OCI-LY7 (cell line): ENCODE data around the gene ARMC9. TPM values are rescaled to one million over a fixed set of nuclear protein-coding genes. Genes with fewer than 3 reads are reported as not detected.

Experiments
- BruUV-seq: library from RNA; stranded (reverse); fragments of 400-500 nt; replicated peaks from 2 replicates; lab custom pipeline; 2021; lab: Mats Ljungman, UMichigan
- CTCF ChIA-PET: fragments of 300-600 bp; sonication (Branson Sonifier 250); formaldehyde crosslinking; loops from one replicate; lab custom pipeline; 2022; ENCODE audit warnings: antibody characterized with exemption; ENCODE audit not compliant: unreplicated experiment; lab: Charles Lee
- POLR2A ChIA-PET: fragments of 300-600 bp; sonication (Branson Sonifier 250); formaldehyde crosslinking; loops from one replicate; lab custom pipeline; 2022; ENCODE audit warnings: antibody characterized with exemption; lab: Charles Lee
- DNase-seq: peaks from one replicate; pipeline ENCODE4 v3.0.0-alpha.2; 2015; ENCODE audit warnings: low spot score
- H2AFZ ChIP-seq: fragments of 200-600 bp; sonication (generic), shearing (Covaris generic); 2 replicates; pipeline ENCODE4 v1.6.1; 2014; ENCODE audit warnings: mild to moderate bottlenecking, antibody characterized with exemption, low read length, moderate library complexity
- H3K27ac ChIP-seq: fragments of 200-600 bp; sonication (generic); 2 replicates; pipeline ENCODE4 v1.5.1; 2014; ENCODE audit warnings: mixed run types, low read depth, mild to moderate bottlenecking, moderate library complexity, low read length, inconsistent platforms; ENCODE audit not compliant: poor library complexity, severe bottlenecking
- H3K36me3 ChIP-seq: fragments of 200-600 bp; sonication (generic); 2 replicates; pipeline ENCODE4 v1.6.1; 2014; ENCODE audit warnings: mild to moderate bottlenecking, antibody characterized with exemption, low read length, moderate library complexity, mixed read lengths; ENCODE audit not compliant: insufficient read depth
- H3K4me1 ChIP-seq: fragments of 200-600 bp; sonication (generic); 2 replicates; pipeline ENCODE4 v1.5.1; 2014; ENCODE audit warnings: mild to moderate bottlenecking, low read length; ENCODE audit not compliant: insufficient read depth, poor library complexity, severe bottlenecking
- H3K4me2 ChIP-seq: fragments of 200-600 bp; sonication (generic); 2 replicates; pipeline ENCODE4 v1.6.1; 2014; ENCODE audit warnings: mild to moderate bottlenecking, low read length
- H3K4me3 ChIP-seq: fragments of 200-600 bp; sonication (generic); 2 replicates; pipeline ENCODE4 v1.5.1; 2014; ENCODE audit warnings: mild to moderate bottlenecking, low read depth, low read length; ENCODE audit not compliant: poor library complexity, severe bottlenecking
- H3K79me2 ChIP-seq: fragments of 200-600 bp; sonication (generic); 2 replicates; pipeline ENCODE4 v1.6.1; 2016; ENCODE audit warnings: low read depth, mild to moderate bottlenecking, low read length, moderate library complexity, mixed read lengths; ENCODE audit not compliant: insufficient read depth
- H3K9me2 ChIP-seq: fragments of 200-600 bp; sonication (generic); 2 replicates; pipeline ENCODE4 v1.6.1; 2016; ENCODE audit warnings: mild to moderate bottlenecking, low read length, mixed read lengths; ENCODE audit not compliant: insufficient read depth
- H3K9me3 ChIP-seq: fragments of 200-600 bp; sonication (generic); 2 replicates; pipeline ENCODE4 v1.6.1; 2014; ENCODE audit warnings: mild to moderate bottlenecking, mixed run types, low read length, mixed read lengths
- H4K20me1 ChIP-seq: fragments of 200-600 bp; sonication (generic); 2 replicates; pipeline ENCODE4 v1.6.1; 2014; ENCODE audit warnings: mild to moderate bottlenecking, antibody characterized with exemption, low read length, moderate library complexity, mixed read lengths; ENCODE audit not compliant: insufficient read depth
- EZH2phosphoT487 ChIP-seq: fragments of 200-600 bp; sonication (generic); IDR thresholded peaks from 2 replicates; pipeline ENCODE4 v1.6.1; 2018; ENCODE audit warnings: low read depth, borderline replicate concordance, mild to moderate bottlenecking, mixed run types, antibody characterized with exemption, low read length, moderate library complexity, mixed read lengths
- intact Hi-C: fragments of 100-400 bp; cut with micrococcal nuclease; formaldehyde crosslinking; loops from one replicate; pipeline ENCODE4 v1.10.0; 2022; ENCODE audit not compliant: unreplicated experiment
- total RNA-seq, 2 experiments: library from RNA; depleted of rRNA in 1 of 2; stranded (reverse); fragments of >200 nt in 1 of 2; shearing (Covaris generic) in 1 of 2; gene quantifications; 2 replicates each; pipeline ENCODE4 v1.2.3, GENCODE V29; 2014 to 2022
- TF ChIP-seq, protein P1 (sequence below): fragments of 200-600 bp; sonication (generic); conservative IDR thresholded peaks from 2 replicates; pipeline ENCODE4 v1.5.1; 2014; ENCODE audit warnings: mild to moderate bottlenecking, antibody characterized with exemption, low read length, moderate library complexity, mixed read lengths

ARMC9 gene
- total RNA-seq, 2 experiments from 2014 or later: 6.6 to 12.2 TPM

GRCh38 chr2:231388725-231389346 lies 190.4 kb downstream of the ARMC9 start:
- DNase-seq: no peak
- CTCF ChIA-PET: no interaction called here
- Histone ChIP-seq H3K9me3 (peaks cover 8% of the 10 kb centered on the region; the same call in 1 of the 2 replicates), H4K20me1 (no peaks in the 10 kb centered on the region), H3K4me2 (no peak overlapping the region), H3K27ac (no peak overlapping the region), H3K9me2 (no peaks in the 10 kb centered on the region), H3K36me3 (no peaks in the 10 kb centered on the region), H3K4me1 (peaks cover 25% of the 10 kb centered on the region), H3K4me3 (no peak overlapping the region), H2AFZ (no peak overlapping the region), H3K79me2 (no peaks in the 10 kb centered on the region)
- POLR2A ChIA-PET: interaction anchor here (0.6 kb wide), 1 partner anchor 373 kb away, joined by 6 read pairs; no protein-coding TSS in a partner anchor
- no TSS peak for BruUV-seq
- intact Hi-C loops: no loop called here
- TF ChIP-seq, protein P1, sequence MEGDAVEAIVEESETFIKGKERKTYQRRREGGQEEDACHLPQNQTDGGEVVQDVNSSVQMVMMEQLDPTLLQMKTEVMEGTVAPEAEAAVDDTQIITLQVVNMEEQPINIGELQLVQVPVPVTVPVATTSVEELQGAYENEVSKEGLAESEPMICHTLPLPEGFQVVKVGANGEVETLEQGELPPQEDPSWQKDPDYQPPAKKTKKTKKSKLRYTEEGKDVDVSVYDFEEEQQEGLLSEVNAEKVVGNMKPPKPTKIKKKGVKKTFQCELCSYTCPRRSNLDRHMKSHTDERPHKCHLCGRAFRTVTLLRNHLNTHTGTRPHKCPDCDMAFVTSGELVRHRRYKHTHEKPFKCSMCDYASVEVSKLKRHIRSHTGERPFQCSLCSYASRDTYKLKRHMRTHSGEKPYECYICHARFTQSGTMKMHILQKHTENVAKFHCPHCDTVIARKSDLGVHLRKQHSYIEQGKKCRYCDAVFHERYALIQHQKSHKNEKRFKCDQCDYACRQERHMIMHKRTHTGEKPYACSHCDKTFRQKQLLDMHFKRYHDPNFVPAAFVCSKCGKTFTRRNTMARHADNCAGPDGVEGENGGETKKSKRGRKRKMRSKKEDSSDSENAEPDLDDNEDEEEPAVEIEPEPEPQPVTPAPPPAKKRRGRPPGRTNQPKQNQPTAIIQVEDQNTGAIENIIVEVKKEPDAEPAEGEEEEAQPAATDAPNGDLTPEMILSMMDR: no peak
- no peak for TF ChIP-seq EZH2phosphoT487

DNA sequence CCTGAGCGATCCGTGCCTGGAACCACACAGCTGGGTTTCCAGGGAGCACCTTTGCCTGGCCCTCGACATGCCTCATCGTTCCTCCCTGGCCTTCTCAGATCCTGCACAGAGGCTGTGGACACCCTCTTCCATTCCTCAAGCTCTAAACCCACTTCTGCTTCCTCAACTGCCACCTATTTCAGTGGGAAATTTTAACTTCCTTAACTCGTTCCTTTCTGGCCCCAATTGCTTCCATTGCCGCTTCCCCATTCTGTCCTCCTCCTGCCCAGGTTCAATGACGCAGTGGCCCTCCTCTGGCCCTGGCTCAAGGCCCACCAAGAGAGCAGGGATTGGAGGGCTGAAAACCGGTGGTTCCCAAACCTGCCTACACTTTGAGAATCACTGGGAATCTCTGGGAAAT lies 192.2 kb downstream of the ARMC9 start:
- H3K9me2 ChIP-seq: no peaks in the 10 kb centered on the region
- CTCF ChIA-PET: no interaction called here
- H3K4me3 ChIP-seq: no peak overlapping the region
- H3K4me1 ChIP-seq: peaks cover 40% of the 10 kb centered on the region
- TF ChIP-seq, protein P1: no peak
- TF ChIP-seq EZH2phosphoT487: no peak
- POLR2A ChIA-PET: no interaction called here
- intact Hi-C loops: loop anchor here (5.0 to 10.0 kb wide), 2 partner anchors 78 to 284 kb away; no protein-coding TSS in a partner anchor
- H3K79me2 ChIP-seq: no peaks in the 10 kb centered on the region
- H3K27ac ChIP-seq: no peak overlapping the region
- no TSS peak for BruUV-seq
- H4K20me1 ChIP-seq: no peaks in the 10 kb centered on the region
- no peaks in the 10 kb centered on the region for H3K36me3 ChIP-seq
- H2AFZ ChIP-seq: no peak overlapping the region
- DNase-seq: no peak
- no peak overlapping the region for H3K4me2 ChIP-seq
- H3K9me3 ChIP-seq: no peaks in the 10 kb centered on the region

DNA sequence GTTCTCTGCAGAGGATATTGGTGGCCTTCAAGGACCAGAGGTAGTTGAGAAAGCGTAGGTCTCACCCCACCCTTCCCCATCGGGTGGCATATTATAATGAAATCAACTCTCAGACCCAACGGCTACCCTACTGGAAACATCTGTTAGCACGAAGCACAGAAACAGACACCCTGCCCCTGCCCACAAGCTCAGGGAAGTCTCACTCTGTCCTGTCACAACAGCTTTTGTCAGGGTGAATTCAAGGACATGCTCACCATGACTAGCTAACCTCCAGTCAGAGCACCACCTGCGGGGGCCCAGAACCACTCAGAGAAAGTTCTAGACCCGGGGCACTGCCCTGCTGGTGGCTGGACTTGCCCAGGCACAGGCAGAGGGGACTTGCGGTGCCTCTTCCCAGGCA lies 193.6 kb downstream of the ARMC9 start:
- Histone ChIP-seq H3K79me2 (no peaks in the 10 kb centered on the region), H3K4me3 (peak overlapping the region; percentile 79), H2AFZ (peak overlapping the region; percentile 16; the same call in 1 of the 2 replicates), H4K20me1 (no peaks in the 10 kb centered on the region), H3K4me2 (peak overlapping the region; percentile 96), H3K9me2 (no peaks in the 10 kb centered on the region), H3K4me1 (peaks cover 50% of the 10 kb centered on the region), H3K27ac (peak overlapping the region; percentile 97), H3K9me3 (no peaks in the 10 kb centered on the region), H3K36me3 (no peaks in the 10 kb centered on the region)
- DNase-seq: peak; percentile 64
- intact Hi-C loops: loop anchor here (5.0 to 10.0 kb wide), 2 partner anchors 80 to 283 kb away; no protein-coding TSS in a partner anchor
- TF ChIP-seq, protein P1: no peak
- no peak for TF ChIP-seq EZH2phosphoT487
- BruUV-seq: no TSS peak
- CTCF ChIA-PET: no interaction called here
- POLR2A ChIA-PET: interaction anchor here (0.7 to 3.5 kb wide), 4 partner anchors 33 to 165 kb away, joined by 3 to 15 read pairs (median 4); partner anchors contain the start of gene NCL
